Spinal cord (tissue), 10 donors: ENCODE measurements around the gene PCSK5. TPM values are rescaled to one million over a fixed set of nuclear protein-coding genes. Genes with fewer than 3 reads are reported as not detected.

Source experiments
- DNase-seq, 6 donors: peaks; one replicate each; pipeline versions ENCODE4 v3.0.0 to v3.0.0-alpha.2; 2013 to 2015; ENCODE audit warnings: low spot score in 6 of 6, low read depth in 4 of 6
- H3K27ac ChIP-seq: one replicate; pipeline ENCODE4 v1.5.1; 2013; ENCODE audit warnings: low read depth, low read length, control low read depth
- H3K27me3 ChIP-seq: one replicate; pipeline ENCODE4 v1.6.1; 2013; ENCODE audit warnings: low read length; ENCODE audit not compliant: control insufficient read depth, insufficient read depth
- H3K36me3 ChIP-seq: one replicate; pipeline ENCODE4 v1.6.1; 2013; ENCODE audit warnings: low read length; ENCODE audit not compliant: control insufficient read depth, insufficient read depth
- H3K4me1 ChIP-seq: one replicate; pipeline ENCODE4 v1.6.1; 2013; ENCODE audit warnings: low read length; ENCODE audit not compliant: control insufficient read depth, insufficient read depth
- H3K4me3 ChIP-seq: one replicate; pipeline ENCODE4 v1.5.1; 2013; ENCODE audit warnings: low read depth, low read length, control low read depth
- H3K9me3 ChIP-seq: one replicate; pipeline ENCODE4 v1.6.1; 2013; ENCODE audit warnings: low read length; ENCODE audit not compliant: control insufficient read depth, insufficient read depth
- WGBS: methylation state at CpG from one replicate; pipeline ENCODE4 v1.1.5; 2013; ENCODE audit warnings: missing lambda C conversion rate; ENCODE audit not compliant: insufficient coverage; 5-methylcytosine and 5-hydroxymethylcytosine counted together
- polyA plus RNA-seq, 2 donors: library from polyadenylated mRNA; unstranded; fragments of 120-200 nt; gene quantifications; one replicate each; pipeline ENCODE4 v1.2.1, GENCODE V29; 2013; ENCODE audit not compliant: insufficient read length in 2 of 2
- total RNA-seq, 2 donors: library from RNA; depleted of rRNA in 1 of 2; stranded (reverse); fragments of 120-200 nt in 1 of 2; fragments of >200 nt in 1 of 2; gene quantifications; one replicate each; pipeline versions ENCODE4 v1.2.3 to v1.2.4, GENCODE V29; 2013 to 2014
- donor health status: healthy.

Gene PCSK5
- total and polyA plus RNA-seq, 4 donors = 8.8 to 15.6 (median 12.5) TPM

- Histone ChIP-seq H3K27ac (no peak overlapping the region), H3K36me3 (no peaks in the 10 kb centered on the region), H3K4me1 (no peaks in the 10 kb centered on the region), H3K4me3 (no peak overlapping the region), H3K9me3 (no peaks in the 10 kb centered on the region), H3K27me3 (no peaks in the 10 kb centered on the region)
- DNase-seq = peak in 3 of 6 donors; percentile 31 to 80 (median 70)
- 39% methylated on average over 2 of the region's 2 CpGs for WGBS
Measured at GRCh38 chr9:76403352-76403751, 512.9 kb downstream of the PCSK5 start.

- WGBS = 80% methylated on average over 1 of the region's 1 CpG
- no peak overlapping the region for H3K4me3 ChIP-seq
- no peaks in the 10 kb centered on the region for H3K36me3 ChIP-seq
Measured at GRCh38 chr9:76404401-76404800, 513.9 kb downstream of the PCSK5 start.

GRCh38 chr9:76405340-76405739 lies 514.9 kb downstream of the PCSK5 start:
- no peaks in the 10 kb centered on the region for H3K4me1 ChIP-seq
- DNase-seq = no peak
- H3K4me3 ChIP-seq = no peak overlapping the region
- no CpG with 5 or more reads among the region's 3 CpGs for WGBS
- no peaks in the 10 kb centered on the region for H3K9me3 ChIP-seq
- no peaks in the 10 kb centered on the region for H3K36me3 ChIP-seq
- no peaks in the 10 kb centered on the region for H3K27me3 ChIP-seq
- H3K27ac ChIP-seq = no peak overlapping the region

More at GRCh38 chr9:76404401-76404800, 513.9 kb downstream of the PCSK5 start:
- no peaks in the 10 kb centered on the region for H3K9me3 ChIP-seq
- no peak overlapping the region for H3K27ac ChIP-seq
- no peaks in the 10 kb centered on the region for H3K27me3 ChIP-seq
- DNase-seq = no peak
- no peaks in the 10 kb centered on the region for H3K4me1 ChIP-seq

DNA sequence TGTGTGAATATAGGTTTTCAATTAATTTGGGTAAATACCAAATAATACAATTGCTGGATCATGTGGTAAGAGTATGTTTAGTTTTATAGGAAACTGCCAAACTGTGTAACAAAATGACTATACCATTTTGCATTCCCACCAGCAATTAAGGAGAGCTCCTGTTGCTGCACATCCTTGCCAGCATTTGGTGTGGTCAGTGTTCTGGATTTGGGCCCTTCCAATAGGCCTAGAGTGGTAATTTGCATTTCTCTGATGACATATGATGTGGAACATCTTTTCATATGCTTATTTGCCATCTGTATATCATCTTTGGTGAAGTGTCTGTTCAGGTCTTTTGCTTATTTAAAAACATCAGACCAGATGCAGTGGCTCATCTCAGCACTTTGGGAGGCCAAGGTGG lies 515.4 kb downstream of the PCSK5 start:
- Histone ChIP-seq H3K4me3 (no peak overlapping the region), H3K9me3 (no peaks in the 10 kb centered on the region), H3K36me3 (no peaks in the 10 kb centered on the region), H3K27ac (no peak overlapping the region), H3K27me3 (no peaks in the 10 kb centered on the region), H3K4me1 (no peaks in the 10 kb centered on the region)
- no peak for DNase-seq
